Mesendoderm (in vitro differentiated cells): ENCODE results near the gene CDIPT.
"Not testable (repeated sequence)": the region's sequence is repeated elsewhere in the genome, so short reads cannot be mapped to it uniquely, and the experiment has no call there.

Experiments used
- DNase-seq: peaks from one replicate; pipeline ENCODE4 v3.0.0; 2013
- H2AK5ac ChIP-seq: 2 replicates; pipeline ENCODE4 v1.6.1; 2013; ENCODE audit warnings: low read length, inconsistent platforms
- H2BK120ac ChIP-seq: 2 replicates; pipeline ENCODE4 v1.6.1; 2013; ENCODE audit warnings: low read depth, mild to moderate bottlenecking, low read length, moderate library complexity, mixed read lengths
- H2BK15ac ChIP-seq: replicated peaks from 2 replicates; pipeline ENCODE4 v1.6.1; 2013; ENCODE audit warnings: low read depth, mild to moderate bottlenecking, moderate library complexity
- H2BK5ac ChIP-seq: 2 replicates; pipeline ENCODE4 v1.6.1; 2013; ENCODE audit warnings: low read length, inconsistent platforms
- H3K18ac ChIP-seq: 2 replicates; pipeline ENCODE4 v1.6.1; 2013; ENCODE audit warnings: mild to moderate bottlenecking, low read length, mixed read lengths
- H3K23ac ChIP-seq: one replicate; pipeline ENCODE4 v1.6.1; 2013; ENCODE audit warnings: low read length
- H3K27ac ChIP-seq: 2 replicates; pipeline ENCODE4 v1.5.1; 2013; ENCODE audit warnings: low read depth, mild to moderate bottlenecking, inconsistent platforms, low read length, moderate library complexity
- H3K27me3 ChIP-seq: 2 replicates; pipeline ENCODE4 v1.6.1; 2013; ENCODE audit warnings: low read length, control low read depth, mild to moderate bottlenecking, inconsistent platforms; ENCODE audit not compliant: insufficient read depth, poor library complexity
- H3K36me3 ChIP-seq: 2 replicates; pipeline ENCODE4 v1.6.1; 2013; ENCODE audit warnings: low read length, inconsistent platforms; ENCODE audit not compliant: control insufficient read depth, insufficient read depth
- H3K4ac ChIP-seq: one replicate; pipeline ENCODE4 v1.6.1; 2013; ENCODE audit warnings: low read depth, mild to moderate bottlenecking, low read length, moderate library complexity
- H3K4me1 ChIP-seq: 2 replicates; pipeline ENCODE4 v1.6.1; 2013; ENCODE audit warnings: low read depth, low read length, inconsistent platforms; ENCODE audit not compliant: control insufficient read depth
- H3K4me2 ChIP-seq: 2 replicates; pipeline ENCODE4 v1.6.1; 2013; ENCODE audit warnings: low read length
- H3K4me3 ChIP-seq: 2 replicates; pipeline ENCODE4 v1.5.1; 2013; ENCODE audit warnings: mild to moderate bottlenecking, low read length
- H3K56ac ChIP-seq: one replicate; pipeline ENCODE4 v1.6.1; 2013; ENCODE audit warnings: low read length
- H3K79me1 ChIP-seq: 2 replicates; pipeline ENCODE4 v1.6.1; 2013; ENCODE audit warnings: low read length, inconsistent platforms
- H3K79me2 ChIP-seq: 2 replicates; pipeline ENCODE4 v1.6.1; 2013; ENCODE audit warnings: mild to moderate bottlenecking, low read length; ENCODE audit not compliant: control insufficient read depth, insufficient read depth
- H3K9ac ChIP-seq: 2 replicates; pipeline ENCODE4 v1.6.1; 2013; ENCODE audit warnings: low read length, inconsistent platforms
- H4K5ac ChIP-seq: one replicate; pipeline ENCODE4 v1.6.1; 2013; ENCODE audit warnings: low read length
- H4K8ac ChIP-seq: one replicate; pipeline ENCODE4 v1.6.1; 2013; ENCODE audit warnings: low read depth, mild to moderate bottlenecking, control low read depth, low read length, moderate library complexity
- WGBS: extraction: QIAGEN DNeasy Blood & Tissue Kit; methylation state at CpG from one replicate; pipeline ENCODE4 v1.1.7; 2013; ENCODE audit warnings: low lambda C conversion rate, missing lambda C conversion rate; ENCODE audit not compliant: insufficient coverage; ENCODE audit errors: extremely low coverage; 5-methylcytosine and 5-hydroxymethylcytosine counted together

Gene CDIPT

DNA sequence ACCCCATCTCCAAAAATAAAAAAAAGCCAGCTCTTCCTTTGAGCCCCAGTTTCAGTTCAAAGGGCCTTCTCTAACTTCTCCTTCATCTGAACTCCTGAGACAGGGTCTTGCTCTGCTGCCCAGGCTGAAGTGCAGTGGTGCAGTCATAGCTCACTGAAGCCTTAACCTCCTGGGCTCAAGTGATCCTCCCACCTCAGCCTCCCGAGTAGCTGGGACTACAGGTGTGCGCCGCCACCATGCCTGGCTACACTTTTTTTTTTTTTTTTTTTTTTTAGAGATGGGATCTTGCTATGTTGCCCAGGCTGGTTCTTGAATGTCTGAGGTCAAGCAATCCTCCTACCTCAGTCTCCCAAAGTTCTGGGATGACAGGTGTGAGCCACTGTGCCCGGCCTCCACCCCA, 29.8 kb downstream of the CDIPT start:
- not testable (repeated sequence) for H3K9ac ChIP-seq, H3K56ac ChIP-seq, H4K8ac ChIP-seq, H2BK120ac ChIP-seq, H4K5ac ChIP-seq, H2BK5ac ChIP-seq, H3K4ac ChIP-seq, H3K79me1 ChIP-seq, H3K4me2 ChIP-seq, H3K36me3 ChIP-seq, H3K4me1 ChIP-seq, H2BK15ac ChIP-seq, H3K4me3 ChIP-seq, H2AK5ac ChIP-seq, H3K18ac ChIP-seq, H3K79me2 ChIP-seq, H3K27ac ChIP-seq, H3K23ac ChIP-seq, H3K27me3 ChIP-seq, DNase-seq
- WGBS, result no CpG with 5 or more reads among the region's 4 CpGs

DNA sequence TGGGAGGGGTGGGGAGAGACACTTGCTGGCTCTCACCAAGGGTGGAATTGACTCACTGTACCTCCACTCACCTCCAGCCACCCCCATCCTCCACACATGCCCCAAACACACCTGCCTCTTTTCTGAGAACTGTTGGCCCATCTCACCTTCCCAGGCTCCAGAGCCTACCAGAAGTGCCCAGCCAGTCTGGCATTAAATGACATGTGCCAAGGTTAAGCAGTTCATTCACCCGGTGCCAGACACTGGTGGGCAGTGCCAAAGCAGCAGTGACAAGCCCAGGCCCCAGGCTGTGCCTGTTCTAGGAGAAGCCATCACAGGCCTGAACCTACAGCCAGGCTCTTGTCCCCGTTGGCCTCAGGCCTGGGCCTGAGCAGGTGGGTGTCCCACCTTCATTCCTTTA, 31.5 kb downstream of the CDIPT start:
- H2BK120ac ChIP-seq, result no peak overlapping the region
- H3K23ac ChIP-seq, result no peak overlapping the region
- no peak overlapping the region for H3K56ac ChIP-seq
- no peak overlapping the region for H4K5ac ChIP-seq
- no peak overlapping the region for H3K4me3 ChIP-seq
- no peaks in the 10 kb centered on the region for H3K36me3 ChIP-seq
- no peak overlapping the region for H2AK5ac ChIP-seq
- H3K9ac ChIP-seq, result no peak overlapping the region
- H3K79me1 ChIP-seq, result no peaks in the 10 kb centered on the region
- no peak overlapping the region for H3K4me2 ChIP-seq
- no peaks in the 10 kb centered on the region for H3K79me2 ChIP-seq
- no CpG with 5 or more reads among the region's 2 CpGs for WGBS
- H2BK15ac ChIP-seq, result no peak overlapping the region
- no peaks in the 10 kb centered on the region for H3K4me1 ChIP-seq
- H2BK5ac ChIP-seq, result no peak overlapping the region
- no peak overlapping the region for H4K8ac ChIP-seq
- no peak for DNase-seq
- H3K27me3 ChIP-seq, result no peaks in the 10 kb centered on the region
- H3K18ac ChIP-seq, result no peak overlapping the region
- no peak overlapping the region for H3K4ac ChIP-seq
- H3K27ac ChIP-seq, result no peak overlapping the region

- Histone ChIP-seq H3K23ac (no peak overlapping the region), H3K18ac (no peak overlapping the region), H2BK15ac (no peak overlapping the region), H2BK5ac (no peak overlapping the region), H4K5ac (no peak overlapping the region), H3K79me1 (no peaks in the 10 kb centered on the region), H3K4ac (no peak overlapping the region), H3K4me3 (no peak overlapping the region), H3K4me2 (no peak overlapping the region), H3K56ac (no peak overlapping the region), H3K27ac (no peak overlapping the region), H3K9ac (no peak overlapping the region), H2BK120ac (no peak overlapping the region), H3K79me2 (no peaks in the 10 kb centered on the region), H3K27me3 (no peaks in the 10 kb centered on the region), H3K36me3 (no peaks in the 10 kb centered on the region), H2AK5ac (no peak overlapping the region), H4K8ac (no peak overlapping the region), H3K4me1 (no peaks in the 10 kb centered on the region)
- no peak for DNase-seq
- WGBS, result no CpG with 5 or more reads among the region's 11 CpGs
Measured at GRCh38 chr16:29830774-29831173, 32.3 kb downstream of the CDIPT start.

DNA sequence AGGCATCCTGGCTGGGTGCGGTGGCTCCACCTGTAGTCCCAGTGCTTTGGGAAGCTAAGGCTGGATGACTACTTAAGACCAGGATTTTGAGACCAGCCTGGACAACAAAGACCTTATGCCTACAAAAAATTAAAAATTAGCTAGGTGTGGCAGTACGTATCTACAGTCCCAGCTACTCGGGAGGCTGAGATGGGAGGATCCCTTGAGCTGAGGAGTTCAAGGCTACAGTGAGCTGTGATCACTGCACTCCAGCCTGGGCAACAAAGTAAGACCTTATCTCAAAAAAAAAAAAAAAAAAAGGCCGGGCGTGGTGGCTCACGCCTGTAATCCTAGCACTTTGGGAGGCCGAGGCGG, 36.7 kb downstream of the CDIPT start:
- H3K4me3 ChIP-seq, result no peak overlapping the region
- no peak overlapping the region for H3K4ac ChIP-seq
- H3K23ac ChIP-seq, result no peak overlapping the region
- H3K27me3 ChIP-seq, result no peaks in the 10 kb centered on the region
- no peak overlapping the region for H3K9ac ChIP-seq
- no peak for DNase-seq
- no peaks in the 10 kb centered on the region for H3K79me1 ChIP-seq
- H4K5ac ChIP-seq, result no peak overlapping the region
- no peak overlapping the region for H3K27ac ChIP-seq
- H2BK15ac ChIP-seq, result no peak overlapping the region
- H3K56ac ChIP-seq, result no peak overlapping the region
- H4K8ac ChIP-seq, result no peak overlapping the region
- H3K36me3 ChIP-seq, result no peaks in the 10 kb centered on the region
- no peak overlapping the region for H2BK5ac ChIP-seq
- no peaks in the 10 kb centered on the region for H3K79me2 ChIP-seq
- H2AK5ac ChIP-seq, result no peak overlapping the region
- peaks cover 8% of the 10 kb centered on the region for H3K4me1 ChIP-seq
- WGBS, result no CpG with 5 or more reads among the region's 8 CpGs
- H3K4me2 ChIP-seq, result no peak overlapping the region
- H3K18ac ChIP-seq, result no peak overlapping the region
- H2BK120ac ChIP-seq, result no peak overlapping the region

- peak overlapping the region; percentile 77 for H3K56ac ChIP-seq
- H3K27me3 ChIP-seq, result no peaks in the 10 kb centered on the region
- no peak overlapping the region for H3K27ac ChIP-seq
- H3K4me1 ChIP-seq, result peaks cover 8% of the 10 kb centered on the region
- no peak overlapping the region for H2AK5ac ChIP-seq
- no peaks in the 10 kb centered on the region for H3K79me2 ChIP-seq
- H3K18ac ChIP-seq, result no peak overlapping the region
- H3K4me2 ChIP-seq, result no peak overlapping the region
- H4K8ac ChIP-seq, result no peak overlapping the region
- H3K79me1 ChIP-seq, result no peaks in the 10 kb centered on the region
- no peak overlapping the region for H3K9ac ChIP-seq
- H3K23ac ChIP-seq, result no peak overlapping the region
- no peak overlapping the region for H2BK15ac ChIP-seq
- H2BK120ac ChIP-seq, result no peak overlapping the region
- no peak overlapping the region for H4K5ac ChIP-seq
- H3K4ac ChIP-seq, result no peak overlapping the region
- DNase-seq, result peak; percentile 47
- no peaks in the 10 kb centered on the region for H3K36me3 ChIP-seq
- no peak overlapping the region for H3K4me3 ChIP-seq
- no CpG with 5 or more reads among the region's 10 CpGs for WGBS
- H2BK5ac ChIP-seq, result peak overlapping the region; percentile 54
Measured at GRCh38 chr16:29825145-29826044, 37.6 kb downstream of the CDIPT start.
